RWPE2 (cell line): ENCODE measurements around the gene PAPPA.

Experiments used
- ATAC-seq: fragments of 200-7000 bp; cut with Tn5 transposase; 3 replicates; pipeline ENCODE4 v1.9.1; 2021; ENCODE audit warnings: low read depth
- DNase-seq: peaks from one replicate; pipeline ENCODE4 v3.0.0-alpha.2; 2020; ENCODE audit warnings: low spot score
- H3K27ac ChIP-seq: fragments of 450-650 bp; 2 replicates; pipeline ENCODE4 v1.5.1; 2017; ENCODE audit warnings: mild to moderate bottlenecking; ENCODE audit not compliant: poor library complexity, severe bottlenecking
- H3K27me3 ChIP-seq: fragments of 250-450 bp; sonication (Bioruptor Pico); 2 replicates; pipeline ENCODE4 v1.5.1; 2021; ENCODE audit warnings: mild to moderate bottlenecking, moderate library complexity; ENCODE audit not compliant: insufficient read depth, poor library complexity, severe bottlenecking
- H3K36me3 ChIP-seq: fragments of 250-450 bp; sonication (Bioruptor Pico); 2 replicates; pipeline ENCODE4 v1.5.1; 2020; ENCODE audit warnings: low read depth, mild to moderate bottlenecking, moderate library complexity
- H3K4me1 ChIP-seq: fragments of 250-450 bp; sonication (Bioruptor Pico); 2 replicates; pipeline ENCODE4 v1.5.1; 2021; ENCODE audit warnings: mild to moderate bottlenecking, moderate library complexity; ENCODE audit not compliant: insufficient read depth, poor library complexity, severe bottlenecking
- H3K4me3 ChIP-seq: fragments of 250-450 bp; sonication (Bioruptor Pico); 2 replicates; pipeline ENCODE4 v1.5.1; 2021; ENCODE audit warnings: mild to moderate bottlenecking, moderate library complexity; ENCODE audit not compliant: severe bottlenecking
- H3K9me3 ChIP-seq: fragments of 250-450 bp; sonication (Bioruptor Pico); 2 replicates; pipeline ENCODE4 v1.5.1; 2021; ENCODE audit warnings: mild to moderate bottlenecking, moderate library complexity; ENCODE audit not compliant: severe bottlenecking
- CTCF ChIP-seq: fragments of 450-650 bp; IDR thresholded peaks from one replicate; pipeline ENCODE4 v1.5.1; 2017; ENCODE audit warnings: mild to moderate bottlenecking, moderate library complexity; ENCODE audit not compliant: poor library complexity, severe bottlenecking

PAPPA gene

DNA sequence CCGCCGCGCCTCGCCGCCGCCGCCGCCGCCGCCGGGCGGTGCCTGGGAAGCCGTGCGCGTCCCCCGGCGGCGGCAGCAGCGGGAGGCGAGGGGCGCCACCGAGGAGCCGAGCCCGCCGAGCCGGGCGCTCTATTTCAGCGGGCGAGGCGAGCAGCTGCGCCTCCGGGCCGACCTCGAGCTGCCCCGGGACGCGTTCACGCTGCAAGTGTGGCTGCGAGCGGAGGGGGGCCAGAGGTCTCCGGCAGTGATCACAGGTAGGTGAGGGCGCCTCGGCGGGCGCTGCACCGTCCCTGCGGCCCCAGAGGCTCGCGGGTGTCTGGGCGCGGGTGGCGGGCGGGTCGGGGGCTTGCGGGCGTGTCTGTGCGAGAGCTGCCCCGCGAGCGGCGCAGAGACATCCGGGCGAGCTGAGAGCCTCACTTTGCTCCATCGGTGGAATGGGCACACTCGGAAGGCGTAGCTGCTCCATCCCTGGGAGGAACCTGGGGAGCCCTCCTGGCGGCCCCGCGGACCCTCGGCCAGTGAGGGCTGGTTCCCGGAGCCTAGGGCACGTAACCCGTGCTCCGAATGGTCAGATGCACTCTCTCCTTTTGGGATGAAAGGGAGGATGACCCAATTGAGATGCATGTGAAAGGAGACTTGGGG, 864 bp downstream of the PAPPA start:
- peak; percentile 46 for ATAC-seq
- Histone ChIP-seq H3K4me1 (peaks cover 20% of the 10 kb centered on the region), H3K27me3 (peaks cover 12% of the 10 kb centered on the region), H3K9me3 (no peaks in the 10 kb centered on the region), H3K36me3 (no peaks in the 10 kb centered on the region), H3K27ac (no peak overlapping the region), H3K4me3 (peak overlapping the region; percentile 38)
- no peak for DNase-seq
- TF ChIP-seq CTCF: no peak

DNA sequence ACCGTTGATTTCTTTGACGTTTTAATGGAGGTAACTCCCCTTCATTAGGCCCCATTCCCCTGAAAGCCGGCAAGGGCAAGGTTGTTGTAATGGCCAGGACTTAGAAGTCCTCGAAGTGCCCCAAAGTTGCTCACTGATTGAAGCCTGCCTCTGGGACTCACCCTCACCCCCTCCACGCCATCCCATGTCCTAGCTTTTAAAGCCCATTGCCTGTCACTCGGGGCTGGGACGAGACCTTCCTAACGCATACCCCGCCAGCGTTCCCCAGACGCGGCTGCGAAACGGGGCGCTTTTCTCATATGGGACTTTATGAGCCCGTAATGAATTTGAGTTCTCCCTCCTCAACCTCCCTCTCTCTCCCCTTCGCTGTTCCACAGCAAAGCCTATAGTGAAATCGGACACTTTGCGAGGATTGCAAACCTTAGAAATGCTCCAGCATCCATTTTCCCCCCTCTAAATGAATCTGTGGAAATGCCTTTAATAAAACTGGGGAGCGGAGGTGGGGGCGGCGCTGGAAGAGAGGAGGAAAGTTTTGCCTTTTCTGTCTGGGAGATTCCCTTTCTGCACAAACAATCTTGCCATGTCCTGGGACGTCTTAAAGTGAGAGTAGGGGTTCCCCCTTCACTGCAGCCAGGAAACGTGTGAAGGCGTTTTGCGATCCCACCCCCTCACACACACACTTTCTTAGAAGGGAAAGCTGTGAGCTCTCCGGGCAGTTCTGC, 1.5 kb downstream of the PAPPA start:
- peaks cover 12% of the 10 kb centered on the region for H3K27me3 ChIP-seq
- no peak overlapping the region for H3K4me3 ChIP-seq

DNA sequence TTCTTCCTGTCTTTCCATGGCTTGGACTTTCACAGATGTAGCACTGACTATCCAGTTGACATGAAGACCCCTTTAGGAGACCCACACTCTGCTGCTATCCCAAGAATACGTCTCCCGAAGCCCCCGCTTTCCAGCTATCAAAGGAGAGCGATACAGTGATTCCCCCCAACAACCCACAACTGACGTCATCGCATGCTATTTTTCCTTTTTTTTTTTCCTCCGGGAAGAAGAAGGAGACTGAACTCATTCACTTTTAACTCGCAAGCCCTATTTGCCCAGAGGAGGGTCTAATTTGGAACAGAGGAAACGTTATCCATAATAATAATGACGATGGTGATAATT, 2.1 kb downstream of the PAPPA start:
- no peak for TF ChIP-seq CTCF
- peaks cover 12% of the 10 kb centered on the region for H3K27me3 ChIP-seq
- no peaks in the 10 kb centered on the region for H3K9me3 ChIP-seq
- H3K27ac ChIP-seq: no peak overlapping the region
- DNase-seq: no peak
- H3K4me3 ChIP-seq: no peak overlapping the region
- no peaks in the 10 kb centered on the region for H3K36me3 ChIP-seq
- H3K4me1 ChIP-seq: peaks cover 20% of the 10 kb centered on the region
- no peak for ATAC-seq

More for the DNA sequence above, 1.5 kb downstream of the PAPPA start:
- no peak for DNase-seq
- Histone ChIP-seq H3K4me1 (peaks cover 20% of the 10 kb centered on the region), H3K27ac (no peak overlapping the region), H3K9me3 (no peaks in the 10 kb centered on the region), H3K36me3 (no peaks in the 10 kb centered on the region)
- no peak for ATAC-seq
- no peak for TF ChIP-seq CTCF

DNA sequence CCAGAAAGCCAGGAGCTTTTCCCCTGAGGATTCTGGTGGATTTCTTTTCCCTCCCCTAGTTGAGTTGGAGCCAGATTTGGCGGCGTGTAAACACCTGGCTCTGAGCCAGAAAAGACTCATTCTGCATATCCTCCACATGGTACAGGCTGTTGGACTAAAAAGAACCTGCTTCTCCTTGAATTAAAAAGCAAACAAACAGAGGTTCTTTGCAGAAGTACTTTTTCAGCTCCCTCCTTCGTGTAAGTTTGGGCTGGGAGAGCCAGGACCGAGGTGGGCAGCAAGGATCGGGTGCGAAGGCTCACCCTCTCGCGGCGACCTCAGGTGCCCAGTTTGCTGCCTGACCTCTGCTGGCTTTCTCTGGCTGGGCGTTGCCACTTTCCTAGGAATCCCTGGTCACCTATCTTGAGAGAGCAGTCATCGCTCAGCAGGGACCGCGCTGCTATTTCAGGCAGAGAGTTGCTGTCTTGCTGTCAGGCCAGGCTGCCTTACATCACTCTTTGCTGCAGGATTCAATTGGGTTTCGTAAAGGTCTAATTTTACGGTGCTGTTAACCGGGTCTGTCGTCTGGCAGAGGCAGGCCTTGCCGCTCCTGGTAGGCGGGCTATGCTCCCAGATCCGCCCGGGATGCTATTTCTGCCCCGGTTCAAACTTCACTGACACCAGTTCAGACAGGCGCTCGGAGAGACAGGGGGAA, 3.2 kb downstream of the PAPPA start:
- no peak for DNase-seq
- peak; percentile 17; the same call in 1 of the 3 replicates for ATAC-seq
- no peak overlapping the region for H3K4me3 ChIP-seq

More for the DNA sequence above, 3.2 kb downstream of the PAPPA start:
- Histone ChIP-seq H3K9me3 (no peaks in the 10 kb centered on the region), H3K4me1 (peaks cover 20% of the 10 kb centered on the region), H3K27ac (no peak overlapping the region), H3K36me3 (no peaks in the 10 kb centered on the region), H3K27me3 (peaks cover 12% of the 10 kb centered on the region)
- no peak for TF ChIP-seq CTCF
